Measurements from ENCODE around the gene CFAP61. TPM values are rescaled to one million over a fixed set of nuclear protein-coding genes. Genes with fewer than 3 reads are reported as not detected.

Gene CFAP61
- total and polyA plus RNA-seq, 10 donors, result 0.06 to 0.17 TPM; not detected in 8

DNA sequence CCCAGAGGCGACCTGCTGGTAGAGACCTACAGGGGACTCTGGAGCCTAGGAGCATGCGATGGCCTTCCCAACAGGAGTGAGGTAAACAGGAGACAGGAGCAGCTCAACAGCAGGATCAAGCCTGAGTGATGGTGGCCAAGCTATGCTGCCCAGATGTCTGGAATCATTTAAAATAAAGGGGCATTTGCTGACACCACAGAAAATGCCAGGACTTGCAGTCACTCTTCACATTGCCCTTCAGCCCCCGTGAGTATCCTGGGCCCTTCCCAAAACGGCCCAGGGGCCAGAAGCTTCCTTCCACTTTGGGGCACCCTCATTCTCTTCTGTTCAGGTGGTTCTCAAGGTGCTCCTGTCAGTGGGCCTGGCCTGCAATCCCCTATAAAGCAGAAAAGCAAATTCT lies 338.8 kb downstream of the CFAP61 start:
- Histone ChIP-seq H3K36me3 (peaks cover 0 to 73% (median 16%) of the 10 kb centered on the region in 6 donors), H3K27me3 (replicated peaks in 1 of 7) (no peaks in the 10 kb centered on the region), H3K9me3 (no peaks in the 10 kb centered on the region), H3K4me3 (no peak overlapping the region), H3K4me1 (peaks cover 0 to 23% (median 6%) of the 10 kb centered on the region in 6 donors), H3K27ac (no peak overlapping the region)
- intact Hi-C loops (cut with DNase I; ENCODE audit: low total_unique reads), result no loop called here
- WGBS, 5 donors, result 77 to 92% (median 84%) methylated on average over 4 of the region's 4 CpGs
- no peak for DNase-seq
- TF ChIP-seq, protein P1, sequence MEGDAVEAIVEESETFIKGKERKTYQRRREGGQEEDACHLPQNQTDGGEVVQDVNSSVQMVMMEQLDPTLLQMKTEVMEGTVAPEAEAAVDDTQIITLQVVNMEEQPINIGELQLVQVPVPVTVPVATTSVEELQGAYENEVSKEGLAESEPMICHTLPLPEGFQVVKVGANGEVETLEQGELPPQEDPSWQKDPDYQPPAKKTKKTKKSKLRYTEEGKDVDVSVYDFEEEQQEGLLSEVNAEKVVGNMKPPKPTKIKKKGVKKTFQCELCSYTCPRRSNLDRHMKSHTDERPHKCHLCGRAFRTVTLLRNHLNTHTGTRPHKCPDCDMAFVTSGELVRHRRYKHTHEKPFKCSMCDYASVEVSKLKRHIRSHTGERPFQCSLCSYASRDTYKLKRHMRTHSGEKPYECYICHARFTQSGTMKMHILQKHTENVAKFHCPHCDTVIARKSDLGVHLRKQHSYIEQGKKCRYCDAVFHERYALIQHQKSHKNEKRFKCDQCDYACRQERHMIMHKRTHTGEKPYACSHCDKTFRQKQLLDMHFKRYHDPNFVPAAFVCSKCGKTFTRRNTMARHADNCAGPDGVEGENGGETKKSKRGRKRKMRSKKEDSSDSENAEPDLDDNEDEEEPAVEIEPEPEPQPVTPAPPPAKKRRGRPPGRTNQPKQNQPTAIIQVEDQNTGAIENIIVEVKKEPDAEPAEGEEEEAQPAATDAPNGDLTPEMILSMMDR (IDR thresholded peaks at IDR 0.05 in 8 of 11, conservative IDR thresholded peaks at IDR 0.05 in 3 of 11), result no peak
- TF ChIP-seq POLR2A (IDR thresholded peaks at IDR 0.05) (no peak), POLR2AphosphoS5 (IDR thresholded peaks at IDR 0.05) (no peak)

DNA sequence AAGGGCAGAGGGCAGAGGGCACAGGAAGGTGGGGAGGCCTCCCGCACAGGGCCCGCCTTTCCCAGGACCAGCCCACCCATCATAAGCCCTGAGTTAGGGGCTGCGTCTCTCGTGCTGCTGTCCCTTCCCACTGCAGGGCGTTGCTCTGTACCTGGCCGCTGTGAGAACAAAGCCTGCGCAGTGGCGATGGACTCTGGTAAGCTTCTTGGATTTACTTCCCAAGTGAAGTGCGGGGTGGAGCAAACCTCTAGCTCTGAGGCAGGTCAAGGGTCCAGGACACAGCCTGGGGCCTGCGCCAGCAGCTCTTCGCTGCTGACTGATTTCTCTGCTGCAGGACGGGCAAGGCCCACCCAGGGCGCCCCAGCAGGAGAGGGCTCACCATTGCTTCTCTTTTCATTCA lies 339.4 kb downstream of the CFAP61 start:
- peaks cover 0 to 23% (median 6%) of the 10 kb centered on the region in 6 donors for H3K4me1 ChIP-seq
- 80 to 91% (median 85%) methylated on average over 11 to 13 of the region's 13 CpGs for WGBS, 5 donors
- no peaks in the 10 kb centered on the region for H3K9me3 ChIP-seq
- intact Hi-C loops (cut with DNase I; ENCODE audit: low total_unique reads), result no loop called here
- peaks cover 0 to 79% (median 16%) of the 10 kb centered on the region in 6 donors for H3K36me3 ChIP-seq
- H3K4me3 ChIP-seq, result no peak overlapping the region
- TF ChIP-seq POLR2A (IDR thresholded peaks at IDR 0.05) (no peak), POLR2AphosphoS5 (IDR thresholded peaks at IDR 0.05) (no peak)
- TF ChIP-seq, protein P1 (IDR thresholded peaks at IDR 0.05 in 8 of 11, conservative IDR thresholded peaks at IDR 0.05 in 3 of 11), result no peak
- H3K27ac ChIP-seq, result no peak overlapping the region
- H3K27me3 ChIP-seq (replicated peaks in 1 of 7), result no peaks in the 10 kb centered on the region
- no peak for DNase-seq

DNA sequence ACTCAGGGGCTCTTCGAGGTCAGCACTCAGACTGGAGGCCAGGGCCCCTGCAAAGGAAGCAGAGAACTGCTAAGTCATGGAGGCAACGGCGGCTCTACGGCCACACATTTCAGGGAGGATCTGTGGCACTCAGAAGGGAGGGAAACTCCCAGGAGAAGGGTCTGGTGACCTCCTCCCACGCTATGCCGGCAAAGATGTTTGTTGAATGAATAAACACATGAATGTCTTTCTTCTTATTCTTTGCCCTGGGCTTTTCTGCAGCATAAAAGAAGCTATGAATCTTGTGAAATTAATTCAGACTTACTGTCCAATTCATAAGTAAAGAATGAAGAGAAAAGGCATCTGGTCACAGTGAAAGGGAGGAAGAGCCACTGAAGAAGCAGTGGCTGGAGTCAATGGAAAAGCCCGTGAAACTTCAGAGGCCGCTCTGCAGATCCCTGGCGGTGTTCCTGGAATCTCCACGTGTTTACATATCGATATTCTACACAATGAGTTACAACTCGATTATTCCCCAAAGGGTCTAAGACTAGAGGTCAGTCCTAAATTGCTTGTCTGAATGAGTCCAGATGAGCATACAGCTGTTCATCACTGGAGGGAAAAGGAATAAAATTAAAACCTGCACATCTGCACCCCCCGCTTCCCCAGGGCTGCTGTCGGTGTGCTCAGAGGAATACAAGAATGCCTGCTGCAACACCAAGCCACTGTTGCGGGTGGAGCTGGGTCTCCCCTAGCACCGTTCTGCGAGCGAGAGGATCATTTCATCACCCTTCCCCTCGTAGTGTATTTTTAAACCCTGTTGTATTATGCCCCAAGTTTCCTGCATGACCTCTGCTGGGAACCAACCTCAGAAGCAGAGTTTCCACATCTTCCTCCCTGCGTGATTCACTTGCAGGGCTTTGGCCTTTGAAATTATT lies 341.1 kb downstream of the CFAP61 start:
- DNase-seq, result no peak
- H3K27me3 ChIP-seq (replicated peaks in 1 of 7), result no peaks in the 10 kb centered on the region
- no peak for TF ChIP-seq POLR2A (IDR thresholded peaks at IDR 0.05)
- TF ChIP-seq POLR2AphosphoS5 (IDR thresholded peaks at IDR 0.05), result peak in 1 of 3 donors; percentile 11
- 54 to 72% (median 66%) methylated on average over 20 of the region's 20 CpGs for WGBS, 5 donors
- H3K4me3 ChIP-seq, result no peak overlapping the region
- intact Hi-C loops (cut with DNase I; ENCODE audit: low total_unique reads), result no loop called here
- H3K36me3 ChIP-seq, result peaks cover 0 to 96% (median 16%) of the 10 kb centered on the region in 6 donors
- no peaks in the 10 kb centered on the region for H3K9me3 ChIP-seq
- H3K27ac ChIP-seq, result no peak overlapping the region
- peaks cover 0 to 23% (median 6%) of the 10 kb centered on the region in 6 donors for H3K4me1 ChIP-seq

DNA sequence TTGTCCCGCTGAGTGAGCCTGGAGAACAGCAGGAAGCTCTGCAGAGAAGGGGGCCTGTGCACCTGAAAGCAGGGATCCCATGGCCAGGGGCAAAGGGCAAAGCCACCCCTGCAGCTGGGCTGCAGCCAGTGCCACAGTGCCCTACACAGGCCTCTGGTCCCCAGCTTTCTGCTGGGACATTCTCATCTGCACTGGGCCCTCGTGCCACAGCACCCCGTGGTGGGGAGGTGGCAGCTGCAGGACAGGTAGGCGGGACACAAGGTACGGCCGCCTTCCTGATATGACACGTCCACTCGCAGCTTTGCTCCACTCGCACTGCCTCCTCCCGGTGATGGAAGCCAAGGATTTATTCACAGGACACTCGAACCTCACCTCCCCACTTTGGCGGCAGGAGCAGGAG lies 342.8 kb downstream of the CFAP61 start:
- 91 to 96% (median 92%) methylated on average over 10 to 12 of the region's 12 CpGs for WGBS, 5 donors
- DNase-seq, result no peak
- no peak overlapping the region for H3K27ac ChIP-seq
- intact Hi-C loops (cut with DNase I; ENCODE audit: low total_unique reads), result no loop called here
- H3K9me3 ChIP-seq, result no peaks in the 10 kb centered on the region
- H3K4me1 ChIP-seq, result peaks cover 0 to 23% (median 6%) of the 10 kb centered on the region in 6 donors
- H3K4me3 ChIP-seq, result no peak overlapping the region
- no peaks in the 10 kb centered on the region for H3K27me3 ChIP-seq (replicated peaks in 1 of 7)
- no peak for TF ChIP-seq POLR2A (IDR thresholded peaks at IDR 0.05)
- peak in 1 of 3 donors; percentile 36 for TF ChIP-seq POLR2AphosphoS5 (IDR thresholded peaks at IDR 0.05)
- TF ChIP-seq, protein P1 (IDR thresholded peaks at IDR 0.05 in 8 of 11, conservative IDR thresholded peaks at IDR 0.05 in 3 of 11), result no peak
- peaks cover 0 to 99% (median 16%) of the 10 kb centered on the region in 6 donors for H3K36me3 ChIP-seq
